ENCODE results near the gene NAV1. TPM values are rescaled to one million over a fixed set of nuclear protein-coding genes. Genes with fewer than 3 reads are reported as not detected.
A peak's percentile ranks its signal among the peaks of the same experiment; 100 is the strongest.

The NAV1 gene
- total and polyA plus RNA-seq, 9 of the 15 experiments (the other 6 are each of a cell fraction or from before 2014, with no cell fraction given), result 0.91 to 16.8 (median 3.2) TPM

DNA sequence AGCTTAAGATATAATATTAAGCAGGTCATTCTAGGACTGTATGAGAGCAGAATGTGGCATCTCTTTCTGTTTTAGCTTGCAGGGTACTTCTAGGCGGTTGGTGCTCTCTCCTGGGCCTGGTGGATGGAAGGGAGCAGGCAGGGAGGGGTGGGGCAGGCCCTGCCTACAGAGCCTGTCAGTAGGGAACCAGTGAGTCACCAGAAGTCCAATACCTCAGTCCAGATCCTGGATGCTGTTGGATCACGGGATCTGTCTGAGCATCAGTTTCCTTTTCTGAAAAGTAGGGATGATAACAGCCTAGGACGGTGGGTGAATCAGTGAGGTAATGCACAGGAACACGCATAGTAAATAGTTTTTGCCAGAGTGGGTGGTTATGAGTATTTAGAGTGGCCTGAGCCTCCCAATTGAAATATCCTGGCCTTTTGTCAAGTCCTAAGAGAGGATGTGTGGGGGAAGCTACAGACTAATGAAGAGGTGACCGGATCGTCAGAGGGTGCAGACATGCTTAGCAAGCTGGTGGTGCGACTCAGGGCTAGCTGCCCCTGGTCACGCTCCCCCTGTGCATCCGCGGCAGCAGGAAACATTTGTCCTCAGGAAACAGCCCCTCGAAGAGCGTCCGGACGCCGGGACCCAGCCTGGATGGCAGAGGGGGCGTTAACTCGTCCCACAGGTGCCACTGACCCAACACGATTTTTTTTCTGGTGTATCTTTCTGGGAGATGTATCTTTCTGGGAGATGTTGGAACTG, 23.9 kb downstream of the NAV1 start (continued):
- peak; percentile 39; the same call in 1 of the 2 replicates for TF ChIP-seq JUND (IDR thresholded peaks at IDR 0.05; ENCODE audit: borderline replicate concordance, low read depth, low read length)
- 0 out of 3 replicates have a peak, but pooled peaks have one; percentile 47 for TF ChIP-seq JUND (tag; IDR thresholded peaks at IDR 0.05; ENCODE audit: borderline replicate concordance, low read depth, low read length)
- TF ChIP-seq MYC (IDR thresholded peaks at IDR 0.05; ENCODE audit: low read depth, low read length), result no peak
- TF ChIP-seq MYC (CRISPR knock-in tag; IDR thresholded peaks at IDR 0.05; ENCODE audit: borderline replicate concordance, low read depth), result no peak
- TF ChIP-seq ZNF347 (CRISPR knock-in tag; IDR thresholded peaks at IDR 0.05; ENCODE audit: low read depth), result no peak

GRCh38 chr1:201563406-201563780, 24.5 kb downstream of the NAV1 start:
- DNase-seq (ENCODE audit: extremely low read depth in 1 of 4, low spot score in 3 of 4) (no peak), ATAC-seq (no peak), FAIRE-seq (no peak)
- no peak overlapping the region for H3K27ac ChIP-seq (ENCODE audit: extremely low read depth, low read depth, low read length)
- POLR2A ChIA-PET, result interaction anchor here (0.6 to 1.8 kb wide), 5 partner anchors 9 to 795 kb away, joined by 3 to 5 read pairs (median 4); no protein-coding TSS in a partner anchor
- no peak overlapping the region for H3K4me3 ChIP-seq
- in situ Hi-C loops (cut with MboI), result loop anchor here (5.0 kb wide), 1 partner anchor 144 kb away; no protein-coding TSS in a partner anchor
- no peak overlapping the region for H3K9ac ChIP-seq (ENCODE audit: insufficient read depth in 1 of 2, low read depth in 2 of 2, low read length in 2 of 2)
- no peak overlapping the region for H3K4me2 ChIP-seq (ENCODE audit: insufficient read depth, low read length)
- CTCF ChIA-PET (ENCODE audit: low intra/inter-chr PET ratio), result interaction anchor here (6.1 kb wide), 1 partner anchor 142 kb away, joined by 138 read pairs; no protein-coding TSS in a partner anchor
- H3K27me3 ChIP-seq (ENCODE audit: control insufficient read depth in 2 of 2, insufficient read depth in 2 of 2, low read length in 2 of 2), result no peaks in the 10 kb centered on the region
- no TSS peak for BruUV-seq (replicated peaks)
- H3K4me1 ChIP-seq (replicated peaks in 1 of 2; ENCODE audit: control insufficient read depth in 2 of 2, insufficient read depth in 2 of 2, low read length in 2 of 2), result peaks cover 40% of the 10 kb centered on the region in 2 experiments
- no peaks in the 10 kb centered on the region for H3K9me3 ChIP-seq (replicated peaks; ENCODE audit: control insufficient read depth, insufficient read depth, low read depth, low read length)
- no peaks in the 10 kb centered on the region; the same call in 2 of the 3 replicates for H3K79me2 ChIP-seq (ENCODE audit: control insufficient read depth, insufficient read depth, low read length)
- H2AFZ ChIP-seq (ENCODE audit: low read depth, low read length), result no peak overlapping the region
- no peaks in the 10 kb centered on the region for H3K36me3 ChIP-seq (ENCODE audit: control insufficient read depth, insufficient read depth, low read length)
- intact Hi-C loops (cut with micrococcal nuclease), result no loop called here
- no peaks in the 10 kb centered on the region for H4K20me1 ChIP-seq (replicated peaks; ENCODE audit: control insufficient read depth, insufficient read depth, low read length)
- H3K9me1 ChIP-seq (ENCODE audit: control insufficient read depth, insufficient read depth, low read length), result no peaks in the 10 kb centered on the region
- WGBS (ENCODE audit: insufficient coverage, low coverage, missing lambda C conversion rate), result 71% methylated on average over 2 of the region's 2 CpGs
- TF ChIP-seq, protein P1, sequence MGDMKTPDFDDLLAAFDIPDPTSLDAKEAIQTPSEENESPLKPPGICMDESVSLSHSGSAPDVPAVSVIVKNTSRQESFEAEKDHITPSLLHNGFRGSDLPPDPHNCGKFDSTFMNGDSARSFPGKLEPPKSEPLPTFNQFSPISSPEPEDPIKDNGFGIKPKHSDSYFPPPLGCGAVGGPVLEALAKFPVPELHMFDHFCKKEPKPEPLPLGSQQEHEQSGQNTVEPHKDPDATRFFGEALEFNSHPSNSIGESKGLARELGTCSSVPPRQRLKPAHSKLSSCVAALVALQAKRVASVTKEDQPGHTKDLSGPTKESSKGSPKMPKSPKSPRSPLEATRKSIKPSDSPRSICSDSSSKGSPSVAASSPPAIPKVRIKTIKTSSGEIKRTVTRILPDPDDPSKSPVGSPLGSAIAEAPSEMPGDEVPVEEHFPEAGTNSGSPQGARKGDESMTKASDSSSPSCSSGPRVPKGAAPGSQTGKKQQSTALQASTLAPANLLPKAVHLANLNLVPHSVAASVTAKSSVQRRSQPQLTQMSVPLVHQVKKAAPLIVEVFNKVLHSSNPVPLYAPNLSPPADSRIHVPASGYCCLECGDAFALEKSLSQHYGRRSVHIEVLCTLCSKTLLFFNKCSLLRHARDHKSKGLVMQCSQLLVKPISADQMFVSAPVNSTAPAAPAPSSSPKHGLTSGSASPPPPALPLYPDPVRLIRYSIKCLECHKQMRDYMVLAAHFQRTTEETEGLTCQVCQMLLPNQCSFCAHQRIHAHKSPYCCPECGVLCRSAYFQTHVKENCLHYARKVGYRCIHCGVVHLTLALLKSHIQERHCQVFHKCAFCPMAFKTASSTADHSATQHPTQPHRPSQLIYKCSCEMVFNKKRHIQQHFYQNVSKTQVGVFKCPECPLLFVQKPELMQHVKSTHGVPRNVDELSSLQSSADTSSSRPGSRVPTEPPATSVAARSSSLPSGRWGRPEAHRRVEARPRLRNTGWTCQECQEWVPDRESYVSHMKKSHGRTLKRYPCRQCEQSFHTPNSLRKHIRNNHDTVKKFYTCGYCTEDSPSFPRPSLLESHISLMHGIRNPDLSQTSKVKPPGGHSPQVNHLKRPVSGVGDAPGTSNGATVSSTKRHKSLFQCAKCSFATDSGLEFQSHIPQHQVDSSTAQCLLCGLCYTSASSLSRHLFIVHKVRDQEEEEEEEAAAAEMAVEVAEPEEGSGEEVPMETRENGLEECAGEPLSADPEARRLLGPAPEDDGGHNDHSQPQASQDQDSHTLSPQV (IDR thresholded peaks at IDR 0.05), result 0 out of 2 replicates have a peak, but pooled peaks have one; percentile 23
- no peak for TF ChIP-seq LARP7 (IDR thresholded peaks at IDR 0.05)

All from K562 (cell line).